Measurements from ENCODE around the gene APBB1IP.
"Not testable (repeated sequence)": the region's sequence is repeated elsewhere in the genome, so short reads cannot be mapped to it uniquely, and the experiment has no call there.

The APBB1IP gene

DNA sequence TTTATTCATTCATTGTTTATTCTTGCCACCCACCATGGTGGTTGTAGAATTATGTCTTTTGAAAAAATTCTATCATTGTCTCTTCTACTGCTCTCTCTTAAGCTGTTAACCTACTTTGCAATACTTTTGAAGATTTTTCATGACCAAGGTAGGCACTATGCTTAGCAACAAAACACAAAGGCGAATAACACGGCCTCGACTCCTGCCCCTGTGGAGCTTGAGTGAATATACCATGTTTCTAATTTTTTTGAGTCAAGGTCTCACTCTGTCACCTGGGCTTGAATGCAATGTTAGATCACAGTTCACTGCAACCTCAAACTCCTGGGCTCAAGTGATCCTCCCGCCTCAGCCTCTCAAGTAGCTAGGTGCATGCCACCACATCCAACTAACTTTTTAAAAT, 39.4 kb downstream of the APBB1IP start:
- no peak for DNase-seq (ENCODE audit: low read depth)

GRCh38 chr10:26478061-26478460, 39.9 kb downstream of the APBB1IP start:
- DNase-seq (ENCODE audit: low read depth), result no peak

DNA sequence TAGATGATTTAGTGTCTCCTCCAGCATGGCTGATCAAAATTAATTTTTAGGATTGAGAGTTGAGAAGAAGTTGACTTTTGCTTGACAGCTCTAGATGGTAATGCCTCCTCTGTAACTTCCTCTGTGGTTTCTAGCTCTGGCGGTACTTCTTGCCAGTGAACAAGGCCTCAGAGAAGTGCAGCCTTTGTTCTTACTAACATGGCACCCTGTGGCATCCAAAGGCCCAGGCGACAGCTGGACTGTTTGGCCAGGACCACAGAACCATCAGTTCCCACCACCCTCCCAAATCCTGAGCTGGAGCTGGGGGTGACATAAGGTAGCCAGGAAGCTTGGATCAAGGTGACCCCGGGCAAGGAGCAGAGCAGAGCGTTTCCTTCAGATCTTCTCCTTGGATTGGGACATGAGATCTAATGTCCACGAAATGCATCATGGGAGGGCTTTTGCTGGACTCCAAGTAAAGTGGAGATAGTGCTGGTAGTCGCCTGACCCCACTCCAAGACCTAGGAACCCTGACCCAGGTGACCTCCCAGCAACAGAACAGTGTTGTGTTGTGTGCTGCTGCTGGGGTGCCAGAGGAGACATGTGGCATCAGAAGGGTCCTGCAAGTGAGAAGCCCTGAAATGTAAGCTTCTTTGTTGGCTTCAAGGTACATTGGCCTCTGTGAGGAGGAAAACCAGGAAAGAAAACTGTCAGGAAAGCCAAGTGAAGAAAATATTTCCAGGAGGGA, 41.8 kb downstream of the APBB1IP start:
- no peak for DNase-seq (ENCODE audit: low read depth)

DNA sequence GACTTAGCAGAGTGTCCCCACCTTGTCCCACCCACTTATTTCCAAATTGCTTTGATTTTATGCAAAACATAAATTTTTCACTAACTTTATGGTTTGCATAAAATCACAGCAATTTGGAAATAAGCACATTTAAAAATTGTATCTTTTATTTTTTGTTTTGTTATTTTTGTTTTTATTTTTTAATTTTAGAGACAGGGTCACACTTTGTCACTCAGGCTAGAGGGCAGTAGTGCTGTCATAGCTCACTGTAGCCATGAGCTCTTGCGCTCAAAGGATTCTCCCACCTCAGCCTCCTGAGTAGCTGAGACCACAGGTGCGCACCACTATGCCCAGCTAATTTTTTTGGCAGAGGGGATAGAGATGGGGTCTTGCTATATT, 43.2 kb downstream of the APBB1IP start:
- no peak for DNase-seq (ENCODE audit: low read depth)

GRCh38 chr10:26481914-26482550, 43.9 kb downstream of the APBB1IP start:
- DNase-seq (ENCODE audit: low read depth), result peak; percentile 36

GRCh38 chr10:26483554-26483953, 45.4 kb downstream of the APBB1IP start:
- no peak for DNase-seq (ENCODE audit: low read depth)

GRCh38 chr10:26485150-26485941, 47.2 kb downstream of the APBB1IP start:
- no peak for DNase-seq (ENCODE audit: low read depth)

DNA sequence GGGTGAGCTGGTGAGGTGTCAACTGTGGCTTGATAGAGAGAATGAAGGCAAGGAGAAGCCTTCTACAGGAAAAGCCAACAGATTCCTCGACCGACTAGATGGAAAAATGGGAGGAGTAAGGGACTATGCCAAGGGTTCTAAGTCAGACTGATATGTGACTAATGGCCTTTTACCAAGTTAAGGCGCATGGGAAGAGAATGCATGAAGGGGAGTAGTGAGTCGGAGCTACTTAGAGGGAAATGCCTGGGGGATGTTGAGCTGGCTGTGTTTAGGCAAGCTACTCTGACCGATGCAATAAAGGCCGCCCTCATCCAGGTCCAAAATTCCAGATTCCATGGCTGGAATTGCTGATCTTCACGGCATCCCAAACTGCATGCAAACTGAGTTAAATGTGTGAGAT, 48.2 kb downstream of the APBB1IP start:
- DNase-seq (ENCODE audit: low read depth), result no peak

GRCh38 chr10:26486990-26487850, 49.1 kb downstream of the APBB1IP start:
- peak; percentile 69 for DNase-seq (ENCODE audit: low read depth)

DNA sequence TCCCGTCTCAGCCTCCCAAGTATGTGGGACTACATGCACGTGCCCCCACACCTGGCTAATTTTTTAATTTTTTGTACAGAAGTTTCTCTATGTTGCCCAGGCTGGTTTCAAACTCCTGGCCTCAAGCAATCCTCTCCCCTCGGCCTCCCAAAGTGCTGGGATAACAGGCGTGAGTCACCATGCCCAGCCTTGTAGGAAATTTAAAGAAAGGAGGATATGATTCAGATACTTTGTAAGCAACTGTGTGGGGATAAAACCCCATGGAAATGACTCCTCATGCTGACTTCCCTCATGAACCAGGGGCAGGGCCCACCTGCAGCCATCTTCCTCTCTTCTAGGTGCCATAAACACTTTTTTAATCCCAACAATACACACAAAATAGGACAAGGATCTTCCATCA, 50.2 kb downstream of the APBB1IP start:
- DNase-seq (ENCODE audit: low read depth), result no peak

DNA sequence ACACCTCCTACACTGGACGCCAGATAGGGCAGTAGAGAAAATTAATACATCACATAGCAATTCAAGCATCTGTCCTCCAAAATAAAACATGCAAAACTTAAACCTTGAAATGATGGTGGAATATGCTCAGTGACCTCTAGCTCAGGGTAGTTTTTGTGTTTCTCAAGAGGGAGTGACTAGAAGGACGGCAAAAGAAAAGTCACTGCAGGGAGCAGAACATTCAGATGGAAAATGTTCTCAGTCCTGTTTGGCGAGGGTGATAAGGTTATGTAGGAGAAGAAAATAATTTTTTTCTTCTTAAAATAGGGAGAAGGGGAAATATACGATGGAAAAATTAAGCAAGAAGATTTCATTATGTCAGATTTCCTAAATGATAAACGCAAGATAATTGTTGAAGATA, 50.9 kb downstream of the APBB1IP start:
- DNase-seq (ENCODE audit: low read depth), result no peak

- not testable (repeated sequence) for DNase-seq (ENCODE audit: low read depth)
Measured at GRCh38 chr10:26490367-26490766, 52.2 kb downstream of the APBB1IP start.

DNA sequence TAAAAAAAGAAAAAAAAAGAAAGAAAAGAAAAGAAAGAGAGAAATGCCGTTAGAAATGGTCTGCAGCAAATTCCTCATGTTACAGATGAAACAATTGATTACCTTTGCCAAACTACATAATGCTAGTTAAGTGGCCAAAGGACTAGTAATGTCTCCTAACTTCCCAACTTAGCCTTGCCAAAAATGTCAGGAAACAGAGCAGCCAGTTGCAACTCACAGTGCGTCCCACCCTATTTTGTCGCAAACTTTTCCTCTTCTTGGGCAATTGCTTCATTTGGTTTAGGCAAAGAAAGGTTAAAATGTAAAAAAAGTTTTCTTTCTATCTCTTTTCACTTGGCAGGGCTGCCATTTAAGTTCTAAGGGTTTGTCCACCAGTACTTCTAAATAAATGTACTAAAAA, 53.1 kb downstream of the APBB1IP start:
- DNase-seq (ENCODE audit: low read depth), result no peak

DNA sequence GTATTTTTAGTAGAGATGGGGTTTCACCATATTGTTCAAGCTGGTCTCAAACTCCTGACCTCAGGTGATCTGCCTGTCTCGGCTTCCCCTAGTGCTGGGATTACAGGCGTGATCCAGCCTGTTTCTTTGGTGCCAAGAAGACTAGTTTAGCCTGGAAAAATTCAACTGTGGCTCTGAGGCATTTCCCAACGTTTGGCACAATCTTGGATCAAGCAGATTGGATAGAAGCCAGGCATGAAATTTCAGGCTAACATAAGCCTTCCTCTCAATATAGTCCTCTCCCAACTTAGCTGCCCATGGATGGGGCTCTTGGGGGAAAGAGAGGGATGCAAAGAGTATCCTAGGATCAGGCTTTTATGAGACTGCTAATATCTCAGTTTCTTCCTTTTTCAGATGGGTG, 53.8 kb downstream of the APBB1IP start:
- DNase-seq (ENCODE audit: low read depth), result no peak

DNA sequence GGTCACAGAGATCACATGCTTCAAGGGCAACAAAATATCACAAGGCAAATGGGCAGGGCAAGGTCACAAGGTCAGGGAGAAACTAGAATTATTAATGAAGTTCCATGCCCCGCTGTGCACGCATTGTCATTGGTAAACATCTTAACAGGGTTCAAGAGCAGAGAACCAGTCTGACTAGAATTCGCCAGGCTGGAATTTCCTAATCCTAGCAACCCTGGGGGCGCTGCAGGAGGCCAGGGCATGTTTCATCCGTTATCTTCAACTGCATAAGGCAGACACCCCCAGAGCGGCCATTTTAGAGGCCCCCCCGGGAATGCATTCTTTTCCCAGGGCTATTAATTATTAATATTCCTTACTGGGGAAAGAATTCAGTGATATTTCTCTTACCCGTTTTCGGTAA, 54.6 kb downstream of the APBB1IP start:
- DNase-seq (ENCODE audit: low read depth), result not testable (repeated sequence)

GRCh38 chr10:26494018-26494417, 55.9 kb downstream of the APBB1IP start:
- DNase-seq (ENCODE audit: low read depth), result no peak

GRCh38 chr10:26499426-26499825, 61.3 kb downstream of the APBB1IP start:
- DNase-seq (ENCODE audit: low read depth), result no peak

DNA sequence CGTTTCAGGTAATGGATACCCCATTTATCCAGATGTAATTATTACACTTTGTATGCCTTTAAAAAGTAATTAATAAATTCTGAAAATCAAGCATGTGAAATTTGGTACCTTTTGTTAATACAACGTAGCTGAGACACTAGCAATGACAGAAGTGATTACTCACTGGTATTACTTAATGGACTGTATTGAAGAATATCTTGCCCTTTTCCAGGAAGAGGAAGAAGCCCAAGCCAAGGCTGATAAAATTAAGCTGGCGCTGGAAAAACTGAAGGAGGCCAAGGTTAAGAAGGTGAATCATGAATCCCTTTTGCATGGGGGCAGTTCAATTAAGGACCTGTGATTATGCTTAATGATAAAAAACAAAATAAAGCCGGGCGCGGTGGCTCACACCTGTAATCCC, 64.8 kb downstream of the APBB1IP start:
- no peak for DNase-seq (ENCODE audit: low read depth)

DNA sequence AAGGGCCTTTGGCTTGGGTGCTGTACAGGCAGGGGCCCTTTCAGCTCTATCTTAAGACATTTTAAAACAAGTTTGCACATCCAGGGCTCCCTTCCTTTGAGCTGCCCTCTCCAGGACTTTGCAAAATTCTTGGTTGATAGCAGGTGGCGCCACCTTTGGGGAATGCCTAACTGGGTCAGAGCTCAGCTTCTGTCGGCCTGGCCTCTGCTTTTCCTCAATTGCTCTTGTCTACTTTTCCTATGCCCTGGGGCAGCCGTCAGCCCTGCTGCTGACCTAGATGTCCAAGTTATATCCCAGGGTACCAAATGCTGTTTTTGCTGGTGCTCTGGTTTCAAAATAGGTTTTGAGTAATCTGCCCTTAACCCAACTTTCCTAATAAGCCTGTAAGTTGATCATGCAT, 65.8 kb downstream of the APBB1IP start:
- no peak for DNase-seq (ENCODE audit: low read depth)

DNA sequence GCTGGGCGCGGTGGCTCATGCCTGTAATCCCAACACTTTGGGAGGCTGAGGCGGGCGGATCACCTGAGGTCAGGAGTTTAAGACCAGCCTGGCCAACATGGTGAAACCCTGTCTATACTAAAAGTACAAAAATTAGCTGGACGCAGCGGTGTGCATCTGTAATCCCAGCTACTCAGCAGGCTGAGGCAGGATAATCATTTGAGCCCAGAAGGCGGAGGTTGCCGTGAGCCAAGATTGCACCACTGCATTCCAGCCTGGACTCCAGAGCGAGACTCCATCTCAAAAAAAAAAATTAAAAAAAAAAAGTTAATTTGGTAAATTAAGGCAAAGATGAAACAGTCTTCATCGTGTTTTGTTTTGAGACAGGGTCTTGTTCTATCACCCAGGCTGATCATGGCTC, 66.3 kb downstream of the APBB1IP start:
- DNase-seq (ENCODE audit: low read depth), result not testable (repeated sequence)

DNA sequence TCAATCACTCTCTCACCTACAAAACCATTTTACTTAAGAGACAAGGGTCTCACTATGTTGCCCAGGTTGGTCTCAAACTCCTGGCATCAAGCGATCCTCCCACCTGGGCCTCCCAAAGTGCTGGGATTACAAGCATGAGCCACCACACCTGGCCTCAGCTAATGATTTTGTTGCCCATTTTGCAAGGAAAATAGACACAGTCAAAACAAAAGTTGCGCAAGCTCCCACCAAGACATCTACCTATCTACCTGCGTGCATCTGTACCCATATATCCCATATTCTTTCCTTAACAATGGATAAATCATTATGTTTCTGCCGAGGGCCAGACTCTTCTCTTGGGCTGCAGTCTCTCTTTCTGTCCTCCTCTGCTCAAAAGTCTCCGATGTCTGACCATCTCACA, 67.3 kb downstream of the APBB1IP start:
- DNase-seq (ENCODE audit: low read depth), result no peak

DNA sequence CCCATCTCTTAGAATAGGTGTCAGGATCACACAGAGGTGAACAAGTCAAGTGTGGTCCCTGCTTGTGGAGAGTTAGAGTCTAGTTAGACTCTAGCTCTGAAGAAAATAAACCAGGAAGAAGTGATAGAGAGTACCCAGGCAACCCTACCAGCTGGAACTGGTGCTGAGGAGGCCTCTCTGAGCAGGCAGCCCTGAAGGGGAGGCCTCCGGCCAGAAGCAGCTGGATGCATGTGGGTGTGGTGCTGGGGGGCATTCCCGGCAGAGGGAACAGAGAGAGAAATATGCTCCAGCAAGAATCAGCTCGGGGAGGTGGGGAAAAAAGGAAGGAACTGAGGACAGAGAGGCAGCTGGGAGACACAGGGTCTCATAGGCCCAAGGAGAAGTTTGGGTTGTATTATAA, 68.6 kb downstream of the APBB1IP start:
- DNase-seq (ENCODE audit: low read depth), result no peak

All from T-helper 22 cell (primary cell).